ENCODE data around the gene MAML2.

The MAML2 gene

DNA sequence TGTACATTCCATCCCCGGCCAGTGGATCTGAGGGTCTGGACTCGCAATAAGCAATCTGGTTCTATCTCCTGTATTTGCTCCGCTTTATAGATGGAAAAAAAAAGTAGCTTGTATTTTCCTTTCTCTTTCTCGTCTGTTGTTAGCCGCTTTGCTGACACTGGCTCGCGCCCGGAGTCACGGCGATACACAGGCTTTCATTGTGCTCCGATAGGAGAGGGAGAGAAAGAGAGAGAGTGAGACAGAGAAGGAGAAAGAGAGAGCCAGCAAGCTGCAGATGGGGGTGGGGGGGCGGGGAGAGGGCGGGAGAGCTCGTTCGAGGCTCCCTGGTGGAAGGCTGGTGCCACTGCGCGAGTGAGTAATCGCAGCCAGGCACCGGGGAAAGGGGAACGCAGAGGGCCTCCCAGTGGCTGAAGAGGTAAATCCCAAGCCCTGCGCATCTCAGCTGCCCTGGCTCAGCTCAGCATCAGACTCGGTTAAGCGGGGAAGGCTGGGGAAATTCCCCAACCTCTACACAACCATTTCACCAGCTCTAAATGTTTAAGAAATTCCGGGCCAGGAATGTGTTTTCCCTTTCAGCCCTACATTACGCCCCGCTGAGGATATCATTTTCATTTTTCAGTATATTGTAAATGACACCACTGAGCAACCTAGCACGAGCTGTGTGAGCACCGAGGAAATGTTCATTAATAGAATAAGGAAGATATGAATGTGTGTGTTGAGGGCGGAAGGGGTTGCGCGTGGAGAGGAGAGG is at the start of gene MAML2:
Gene MAML2 (minus strand): TSS at position 235 of the 751 bp plus-strand sequence. CDS start 1,300 bp downstream, outside the sequence.
- peak; percentile 93 for DNase-seq (ENCODE audit: low spot score)

DNA sequence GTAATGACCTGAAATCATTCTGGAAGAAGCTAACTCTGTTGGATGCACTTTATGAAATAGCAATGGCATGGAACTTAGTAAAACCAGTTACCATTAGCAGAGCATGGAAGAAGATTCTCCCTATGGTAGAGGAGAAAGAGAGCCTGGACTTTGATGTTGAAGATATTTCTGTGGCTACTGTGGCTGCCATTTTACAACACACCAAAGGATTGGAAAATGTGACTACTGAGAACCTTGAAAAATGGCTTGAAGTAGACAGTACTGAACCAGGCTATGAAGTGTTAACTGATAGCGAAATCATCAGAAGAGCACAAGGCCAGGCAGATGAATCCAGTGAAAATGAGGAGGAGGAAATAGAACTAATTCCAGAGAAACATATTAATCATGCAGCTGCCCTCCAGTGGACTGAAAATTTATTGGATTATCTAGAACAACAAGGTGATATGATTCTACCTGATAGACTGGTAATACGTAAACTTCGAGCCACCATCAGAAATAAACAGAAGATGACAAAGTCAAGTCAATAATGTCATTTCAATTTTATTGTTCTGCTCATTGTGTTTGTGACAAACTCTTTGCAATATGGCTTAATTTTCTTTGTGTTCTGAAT is 48.8 kb upstream of the MAML2 start:
- DNase-seq (ENCODE audit: low spot score), result no peak

DNA sequence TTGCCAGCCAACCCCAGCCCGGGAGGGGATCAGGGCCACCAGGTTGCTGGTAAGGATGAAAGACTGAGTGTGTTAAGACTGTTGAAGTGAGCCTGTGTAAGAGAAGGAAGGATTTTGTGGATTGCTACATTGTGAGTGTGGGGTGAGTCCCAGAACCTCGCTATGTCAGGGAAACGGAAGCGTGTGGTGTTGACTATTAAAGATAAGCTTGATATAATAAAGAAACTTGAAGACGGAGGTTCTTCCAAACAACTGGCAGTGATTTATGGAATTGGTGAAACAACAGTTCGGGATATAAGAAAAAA is 47.4 kb upstream of the MAML2 start:
- no peak for DNase-seq (ENCODE audit: low spot score)

DNA sequence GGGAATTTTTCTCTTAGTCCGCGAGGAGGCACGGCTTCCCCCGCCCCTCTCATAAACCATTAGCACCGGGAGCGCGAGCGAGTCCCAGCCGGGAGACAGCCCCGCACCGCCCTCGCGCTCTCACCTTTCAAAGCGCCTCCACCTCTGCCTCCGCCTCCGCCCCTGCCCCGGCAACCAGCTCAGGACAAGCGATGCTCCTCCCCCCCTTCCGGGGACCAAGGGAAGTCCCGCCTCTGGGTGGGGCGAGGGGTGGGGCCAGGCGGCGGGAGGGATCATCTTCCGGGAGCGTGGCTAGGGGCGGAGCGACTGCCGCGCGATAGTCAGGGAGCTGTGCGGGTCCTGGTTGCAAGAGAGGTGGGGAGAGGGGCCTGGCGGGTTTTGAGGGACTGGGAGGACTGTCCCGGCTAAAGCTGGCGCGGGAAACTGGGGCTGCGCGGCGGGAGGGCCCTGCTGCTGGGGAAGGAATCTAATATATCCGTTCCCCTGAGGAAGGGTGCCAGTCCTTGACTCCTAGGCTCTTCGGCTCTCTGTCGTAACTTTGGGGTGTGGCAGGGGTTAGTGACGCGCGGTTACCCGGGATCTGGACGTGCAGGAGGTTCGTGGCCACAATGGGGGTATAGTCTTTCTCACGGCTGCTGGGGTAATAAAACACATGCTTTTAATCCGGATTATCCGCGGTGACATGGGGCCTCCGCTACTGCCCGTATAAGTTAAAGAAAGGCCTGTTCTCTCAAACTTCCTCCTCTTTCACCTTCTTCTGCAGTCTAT is 46.9 kb upstream of the MAML2 start, which contains the start of the genes CCDC82 and JRKL:
Gene CCDC82 (minus strand): TSS at position 193 of the 768 bp plus-strand sequence. CDS start 5,165 bp downstream, outside the sequence.
Gene JRKL (plus strand): TSS at position 294 of the 768 bp plus-strand sequence. CDS start 637 bp downstream, outside the sequence.
- DNase-seq (ENCODE audit: low spot score), result peak; percentile 98

DNA sequence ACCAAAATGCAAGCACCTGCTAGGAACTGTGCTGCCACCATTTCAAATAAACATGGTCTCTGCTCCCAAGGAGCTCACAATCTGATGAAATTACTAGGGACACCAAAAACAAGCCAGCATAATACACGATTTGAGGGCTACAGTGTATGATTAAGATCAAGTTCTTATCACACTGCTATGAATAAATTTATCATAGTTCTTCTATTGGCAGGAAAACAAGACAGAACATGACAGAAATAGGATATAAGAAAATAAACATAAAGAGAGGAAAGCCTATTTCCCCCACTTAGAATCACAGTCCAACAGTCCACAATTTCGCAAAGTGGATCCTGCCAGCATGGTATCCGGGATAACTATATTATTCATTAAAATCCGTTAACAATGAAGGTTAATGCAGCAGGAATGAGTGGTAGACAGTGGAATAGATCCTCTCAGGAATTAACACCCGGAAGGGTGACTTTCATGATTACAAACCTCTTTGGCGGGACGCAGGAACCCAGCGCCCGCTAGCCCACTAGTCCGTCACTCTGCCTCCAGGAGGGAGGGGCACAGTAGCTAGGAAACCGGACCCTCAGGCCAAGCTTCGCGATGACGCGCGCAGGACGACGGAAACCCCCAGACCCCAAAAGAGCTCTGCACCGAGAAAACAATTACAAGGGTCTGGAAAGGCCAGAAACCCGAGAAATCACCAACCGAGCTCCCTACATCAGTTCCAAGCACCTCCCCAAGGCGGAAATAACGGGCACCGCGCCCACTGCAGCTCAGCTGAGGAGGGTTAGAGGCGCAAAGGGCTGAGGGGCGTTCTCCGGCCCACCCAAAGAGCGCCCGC is 46.1 kb upstream of the MAML2 start:
- peak; percentile 83 for DNase-seq (ENCODE audit: low spot score)

DNA sequence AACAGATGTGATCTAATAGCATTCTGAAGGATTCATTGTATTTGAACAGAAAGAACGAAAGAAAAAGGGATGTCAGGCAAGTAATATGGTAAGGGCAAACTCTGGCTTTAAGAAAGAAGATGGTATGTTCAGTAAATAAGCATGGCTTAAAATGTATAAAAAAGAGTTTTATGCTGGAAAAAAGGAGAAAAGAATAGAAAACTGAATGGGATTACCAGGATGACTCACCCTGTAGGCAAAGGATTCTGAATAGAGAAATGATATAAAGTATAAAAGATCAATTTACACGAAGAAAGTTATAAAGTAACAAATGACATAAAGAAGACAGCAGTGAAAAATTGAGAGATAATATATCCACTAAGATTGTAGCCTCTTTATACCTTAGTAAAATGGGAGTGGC is 42.2 kb upstream of the MAML2 start:
- no peak for DNase-seq (ENCODE audit: low spot score)

DNA sequence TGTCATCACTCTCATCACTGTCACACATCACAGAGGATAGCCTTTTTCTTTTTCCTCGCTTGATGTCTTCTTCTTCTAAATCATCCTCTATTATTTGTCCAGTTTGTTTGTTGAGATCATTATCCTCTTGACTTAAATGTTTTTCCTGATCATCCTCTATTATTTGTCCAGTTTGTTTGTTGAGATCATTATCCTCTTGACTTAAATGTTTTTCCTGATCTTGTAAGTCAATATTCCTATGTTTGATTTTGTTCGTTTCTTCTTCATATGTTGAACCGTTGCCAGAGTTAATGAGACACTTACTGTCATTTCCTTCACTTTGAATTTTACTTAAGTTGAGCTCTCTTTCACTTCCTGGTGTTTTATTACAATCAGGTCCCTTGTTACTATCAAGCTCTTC is 41.2 kb upstream of the MAML2 start:
- no peak for DNase-seq (ENCODE audit: low spot score)

DNA sequence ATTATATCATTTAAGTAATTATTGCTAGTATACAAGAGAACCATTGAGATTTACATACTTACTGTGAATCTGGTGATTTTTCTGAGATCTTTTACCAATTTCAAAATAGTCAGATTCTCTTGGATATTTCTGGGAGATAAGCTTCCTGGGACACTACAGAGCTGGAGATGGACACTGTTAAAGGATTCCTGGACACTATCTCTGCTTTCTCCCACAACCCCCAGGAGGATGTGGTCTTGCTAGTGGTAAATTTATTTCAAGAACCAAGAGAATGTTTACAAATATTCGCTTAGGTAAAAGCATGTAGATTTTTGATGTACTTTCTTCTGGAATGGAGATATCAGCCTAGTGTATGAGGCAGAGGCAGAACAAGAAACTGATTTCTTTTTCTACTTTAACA is 33.8 kb upstream of the MAML2 start:
- no peak for DNase-seq (ENCODE audit: low spot score)

DNA sequence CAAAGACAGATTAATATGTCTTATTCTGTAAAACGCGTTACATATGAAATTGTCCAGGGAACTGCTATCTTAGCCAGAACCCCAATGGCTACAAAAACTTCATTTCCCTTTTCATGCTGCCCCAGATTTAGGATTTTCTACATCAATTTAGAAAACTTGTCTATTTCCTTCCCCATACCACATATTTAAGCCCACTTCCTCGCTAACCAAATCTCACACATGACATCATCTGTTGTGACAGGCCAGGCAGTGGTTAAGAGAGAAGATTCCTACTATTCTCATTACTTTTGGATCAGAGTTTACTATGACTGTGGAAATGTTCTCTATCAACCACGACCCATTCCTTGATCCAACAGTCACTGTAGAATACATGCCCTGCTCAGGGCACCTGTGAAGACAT is 30.8 kb upstream of the MAML2 start:
- no peak for DNase-seq (ENCODE audit: low spot score)

DNA sequence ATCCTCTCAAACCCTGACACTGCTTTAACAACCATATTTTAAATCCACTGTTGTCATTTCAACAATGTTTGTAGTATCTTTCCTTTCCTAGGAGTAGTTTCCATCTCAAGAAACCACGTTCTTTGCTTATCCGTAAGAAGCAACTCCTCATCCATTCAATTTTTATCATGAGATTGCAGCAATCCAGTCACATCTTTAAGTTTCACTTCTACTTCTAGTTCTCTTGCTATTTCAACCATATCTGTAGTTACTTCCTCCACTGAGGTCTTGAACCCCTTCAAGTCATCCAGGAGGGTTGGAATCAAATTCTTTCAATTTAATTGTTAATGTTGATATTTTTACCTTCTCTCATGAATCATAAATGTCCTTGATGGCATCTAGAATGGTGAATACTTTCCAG is 24.3 kb upstream of the MAML2 start:
- DNase-seq (ENCODE audit: low spot score), result no peak

DNA sequence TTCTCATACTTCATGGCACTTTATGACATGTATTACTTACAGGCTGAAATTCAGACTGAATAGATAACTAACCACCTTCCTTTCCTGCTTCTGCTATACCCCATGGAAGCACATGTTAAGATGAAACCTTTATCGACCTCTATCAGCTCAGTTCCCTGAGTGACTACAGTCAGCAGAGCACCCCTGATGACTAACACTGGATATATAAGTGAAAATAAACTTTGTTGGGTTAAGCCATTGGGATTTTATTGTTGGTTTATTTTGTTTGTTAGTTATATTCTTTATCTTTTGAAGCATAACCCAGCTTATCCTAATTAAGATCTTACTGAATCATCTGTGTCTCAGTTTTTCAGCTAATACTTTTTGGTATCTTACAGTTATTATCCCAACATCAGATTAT is 23.0 kb upstream of the MAML2 start:
- no peak for DNase-seq (ENCODE audit: low spot score)

DNA sequence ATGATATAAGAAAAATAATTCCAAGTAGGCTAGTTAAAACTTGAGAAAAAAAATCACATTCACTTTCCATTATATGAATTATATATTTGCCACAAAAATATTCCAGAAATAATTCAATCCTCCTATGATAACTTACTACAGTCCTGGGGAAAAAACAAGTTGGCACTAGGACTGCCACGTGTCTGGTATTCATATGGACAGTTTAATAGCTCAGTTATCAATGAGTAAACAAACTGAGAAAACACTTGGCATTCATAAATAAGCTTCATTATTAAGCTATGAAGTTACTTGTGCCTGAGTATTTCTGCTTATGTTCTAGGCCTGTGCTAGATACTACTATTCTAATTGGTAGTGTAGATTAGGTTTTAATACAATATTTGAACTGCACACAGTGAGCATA is 22.5 kb upstream of the MAML2 start:
- DNase-seq (ENCODE audit: low spot score), result no peak

DNA sequence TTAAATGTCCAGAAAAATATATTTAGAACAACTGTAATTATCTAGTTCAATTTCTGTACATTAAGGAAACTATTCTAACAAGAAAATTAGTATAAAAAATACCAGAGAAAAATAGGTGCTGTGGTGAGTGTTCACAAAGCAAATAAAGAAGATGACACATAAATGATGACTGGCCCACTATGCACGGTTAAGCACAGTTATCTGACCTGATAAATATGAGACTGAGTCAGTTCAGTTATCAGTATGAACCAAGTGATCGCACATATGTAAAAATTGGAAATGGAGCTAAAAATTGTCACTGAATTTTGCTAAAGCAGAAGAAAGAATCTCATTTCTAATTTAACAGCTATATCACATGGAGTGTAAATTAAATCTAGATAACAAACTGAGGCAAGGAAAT is 18.8 kb upstream of the MAML2 start:
- DNase-seq (ENCODE audit: low spot score), result no peak

DNA sequence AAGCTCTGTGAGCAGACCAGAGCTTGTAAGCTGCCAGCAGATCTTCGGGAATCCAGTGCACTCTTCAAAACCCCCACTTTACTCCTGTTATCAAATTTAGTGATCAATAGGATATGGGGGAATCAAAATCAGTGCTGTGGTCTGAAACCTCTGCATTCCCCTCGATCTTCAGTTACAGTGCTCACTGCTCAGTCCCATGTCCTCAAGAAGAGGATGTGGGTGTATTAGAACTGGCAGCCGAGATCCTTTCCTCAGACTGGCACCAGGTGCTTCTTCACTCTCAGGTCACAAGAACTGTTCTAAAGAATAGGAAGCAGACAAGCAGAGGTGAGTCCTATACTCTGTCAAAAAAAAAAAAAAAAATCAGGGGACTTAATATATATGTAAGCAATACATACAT is 15.3 kb upstream of the MAML2 start:
- DNase-seq (ENCODE audit: low spot score), result no peak

DNA sequence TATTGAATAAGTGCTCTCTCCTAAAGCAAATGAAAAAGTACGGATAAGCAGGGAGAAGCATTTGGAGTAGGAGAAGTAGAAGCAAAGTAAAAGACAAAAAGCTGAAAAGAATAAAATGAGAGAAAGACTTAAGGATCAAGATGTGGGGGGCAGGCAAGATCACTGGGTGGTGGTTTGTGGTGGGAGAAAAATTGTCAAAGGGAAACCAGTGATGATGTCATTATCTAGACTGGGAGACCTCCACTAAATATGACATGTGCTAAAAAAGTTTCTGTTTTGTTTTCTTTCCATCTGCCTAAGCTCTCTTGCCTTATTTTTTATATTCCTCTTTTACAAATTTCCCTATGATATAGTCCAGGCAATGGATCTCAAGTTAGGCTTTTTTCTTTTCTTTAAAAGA is 14.8 kb upstream of the MAML2 start:
- no peak for DNase-seq (ENCODE audit: low spot score)

DNA sequence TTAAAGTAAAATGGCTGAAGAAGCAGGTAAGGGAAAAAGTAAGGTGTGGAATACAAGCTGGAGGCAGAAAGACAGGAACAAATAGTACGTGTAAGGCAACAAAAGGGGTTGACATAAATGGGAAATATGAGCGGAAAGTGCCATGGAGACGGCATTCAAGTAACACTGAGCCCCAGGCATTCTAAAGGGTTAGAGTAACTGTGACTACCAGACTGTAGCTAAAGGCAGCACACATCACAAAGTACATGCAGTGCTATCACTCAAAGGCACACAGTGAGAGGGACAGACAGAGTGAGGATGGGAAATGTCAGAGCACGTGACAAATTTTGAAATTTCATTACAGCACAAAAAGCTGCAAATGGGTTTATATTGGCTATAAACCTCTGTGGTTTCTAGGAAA is 13.9 kb upstream of the MAML2 start:
- DNase-seq (ENCODE audit: low spot score), result no peak

DNA sequence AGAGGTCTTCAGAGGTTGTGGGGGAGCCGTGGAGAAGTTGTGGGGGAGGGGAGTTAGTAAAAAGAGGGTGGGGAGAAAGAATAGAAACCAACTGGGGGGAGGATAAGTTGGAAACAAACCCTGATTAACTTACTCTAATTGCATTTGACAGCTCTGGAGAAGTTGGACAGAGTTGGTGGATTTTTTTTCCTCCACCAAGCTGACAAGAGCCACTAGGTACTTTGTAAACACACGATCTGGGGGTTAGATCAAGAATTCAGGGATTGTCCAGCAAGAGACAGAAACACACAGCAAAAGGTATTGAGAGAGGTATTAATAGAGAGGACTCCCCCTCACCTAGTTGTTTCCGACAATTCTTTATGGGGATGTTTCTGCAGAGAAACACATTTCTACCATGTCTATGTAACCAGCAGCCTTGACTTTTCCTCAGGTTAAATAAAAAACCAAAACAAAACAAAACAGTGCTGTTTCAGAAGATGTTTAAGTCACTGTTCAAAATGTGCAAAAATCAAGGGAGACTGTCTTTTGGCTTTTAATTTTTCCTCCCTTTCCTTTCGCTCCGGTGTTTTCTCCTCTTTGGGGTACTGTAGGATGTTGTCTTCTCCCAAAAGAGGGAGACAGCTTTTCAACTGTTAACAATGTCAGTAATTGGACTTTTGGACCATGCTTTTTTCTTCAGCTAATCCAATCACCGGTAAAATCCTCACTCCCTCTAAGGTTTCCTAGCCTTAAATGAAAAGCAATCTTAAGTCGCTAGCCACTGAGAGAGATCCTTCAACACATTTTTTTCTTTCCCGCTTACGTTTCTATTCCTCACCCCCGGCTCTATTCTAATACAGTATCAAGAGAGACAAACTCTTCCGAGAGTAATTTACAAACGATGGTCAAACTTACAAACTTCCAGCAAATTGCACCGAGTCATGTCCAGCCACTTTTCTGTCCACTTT is 708 bp downstream of the MAML2 start:
- no peak for DNase-seq (ENCODE audit: low spot score)

DNA sequence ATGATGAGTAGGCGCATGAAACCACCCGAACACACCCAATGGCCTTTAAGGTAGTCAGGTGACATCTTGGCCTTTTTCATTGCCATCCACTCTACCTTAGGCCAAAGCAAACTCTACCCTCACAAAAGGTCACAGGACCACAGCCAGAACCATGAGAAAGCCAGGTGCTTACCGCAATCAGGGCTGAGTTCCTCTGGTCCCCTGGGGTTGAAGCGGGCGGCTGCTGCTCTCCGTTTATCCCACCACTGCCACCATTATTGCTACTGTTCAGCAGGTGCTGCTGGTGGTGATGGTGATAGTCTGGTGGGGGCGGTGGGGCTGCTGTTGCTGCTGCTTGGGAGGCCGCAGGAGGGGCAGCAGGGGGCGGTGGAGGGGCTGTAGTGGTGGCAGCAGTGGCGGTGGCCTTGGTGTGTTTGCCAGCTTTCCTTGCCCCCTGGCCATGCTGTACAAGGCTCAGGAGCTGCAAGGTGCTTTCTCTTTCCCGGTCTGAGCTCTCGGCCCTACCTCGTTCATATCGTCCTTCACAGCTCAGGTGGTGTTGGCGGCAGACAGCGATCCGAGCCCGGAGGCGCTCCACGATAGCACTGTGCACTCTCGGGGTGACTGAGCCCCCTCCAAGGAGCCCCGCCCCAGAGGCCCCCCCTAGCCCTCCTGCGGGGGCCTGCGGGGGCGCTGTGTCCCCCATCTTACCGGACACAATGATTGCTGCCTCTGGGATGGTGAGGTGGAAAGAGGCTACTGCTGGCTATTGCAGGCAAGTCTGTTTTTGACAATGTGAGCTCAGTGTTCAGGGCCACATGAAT is 1.6 kb downstream of the MAML2 start:
- DNase-seq (ENCODE audit: low spot score), result no peak

DNA sequence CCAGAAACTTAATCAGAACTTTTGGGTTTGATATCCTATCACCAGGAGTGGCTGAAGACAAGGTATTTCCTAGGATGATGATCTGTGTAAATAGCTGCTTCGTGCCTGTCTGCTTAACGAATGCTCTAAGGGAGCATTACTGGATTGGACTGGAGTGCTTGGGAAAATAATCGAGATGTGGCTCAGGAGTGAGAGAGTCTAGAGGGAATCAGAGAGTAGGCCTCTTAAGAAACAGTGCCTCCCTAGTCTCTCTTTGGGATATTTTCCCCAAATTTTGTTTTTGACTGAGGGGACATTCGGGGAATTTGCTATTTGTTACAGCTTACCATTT is 2.5 kb downstream of the MAML2 start:
- no peak for DNase-seq (ENCODE audit: low spot score)

Measured in left forelimb (tissue), 1 donor.